GM12874 (cell line): ENCODE results near the gene SH3GL2.

ENCODE experiments used
- TF ChIP-seq, protein P1 (sequence below): IDR thresholded peaks from 2 replicates; pipeline ENCODE4 v1.5.1; 2011; ENCODE audit warnings: low read depth, mild to moderate bottlenecking, control low read depth, low read length, moderate library complexity; ENCODE audit not compliant: insufficient read depth

SH3GL2 gene

DNA sequence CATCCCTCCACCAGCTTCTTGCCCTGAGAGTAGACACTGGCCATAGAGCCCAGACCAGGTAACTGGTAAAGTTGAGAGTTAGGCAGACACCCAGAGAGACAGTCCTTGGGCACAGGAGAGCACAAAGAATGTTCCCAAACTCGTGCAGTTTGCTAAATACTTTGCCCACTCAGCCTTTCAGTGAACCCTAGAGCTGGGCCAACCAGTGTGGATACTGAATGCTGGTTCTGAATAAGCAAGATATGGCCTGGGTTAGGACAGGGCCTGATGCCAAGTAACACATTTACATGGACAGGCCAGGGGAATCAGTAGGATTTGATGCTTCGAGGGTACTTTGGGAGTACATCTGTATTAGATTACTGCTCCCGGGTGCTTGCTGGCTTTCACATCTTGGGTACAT lies 185.4 kb downstream of the SH3GL2 start:
- TF ChIP-seq, protein P1, sequence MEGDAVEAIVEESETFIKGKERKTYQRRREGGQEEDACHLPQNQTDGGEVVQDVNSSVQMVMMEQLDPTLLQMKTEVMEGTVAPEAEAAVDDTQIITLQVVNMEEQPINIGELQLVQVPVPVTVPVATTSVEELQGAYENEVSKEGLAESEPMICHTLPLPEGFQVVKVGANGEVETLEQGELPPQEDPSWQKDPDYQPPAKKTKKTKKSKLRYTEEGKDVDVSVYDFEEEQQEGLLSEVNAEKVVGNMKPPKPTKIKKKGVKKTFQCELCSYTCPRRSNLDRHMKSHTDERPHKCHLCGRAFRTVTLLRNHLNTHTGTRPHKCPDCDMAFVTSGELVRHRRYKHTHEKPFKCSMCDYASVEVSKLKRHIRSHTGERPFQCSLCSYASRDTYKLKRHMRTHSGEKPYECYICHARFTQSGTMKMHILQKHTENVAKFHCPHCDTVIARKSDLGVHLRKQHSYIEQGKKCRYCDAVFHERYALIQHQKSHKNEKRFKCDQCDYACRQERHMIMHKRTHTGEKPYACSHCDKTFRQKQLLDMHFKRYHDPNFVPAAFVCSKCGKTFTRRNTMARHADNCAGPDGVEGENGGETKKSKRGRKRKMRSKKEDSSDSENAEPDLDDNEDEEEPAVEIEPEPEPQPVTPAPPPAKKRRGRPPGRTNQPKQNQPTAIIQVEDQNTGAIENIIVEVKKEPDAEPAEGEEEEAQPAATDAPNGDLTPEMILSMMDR, result no peak

GRCh38 chr9:17772223-17772622 lies 193.4 kb downstream of the SH3GL2 start:
- TF ChIP-seq, protein P1, result no peak

DNA sequence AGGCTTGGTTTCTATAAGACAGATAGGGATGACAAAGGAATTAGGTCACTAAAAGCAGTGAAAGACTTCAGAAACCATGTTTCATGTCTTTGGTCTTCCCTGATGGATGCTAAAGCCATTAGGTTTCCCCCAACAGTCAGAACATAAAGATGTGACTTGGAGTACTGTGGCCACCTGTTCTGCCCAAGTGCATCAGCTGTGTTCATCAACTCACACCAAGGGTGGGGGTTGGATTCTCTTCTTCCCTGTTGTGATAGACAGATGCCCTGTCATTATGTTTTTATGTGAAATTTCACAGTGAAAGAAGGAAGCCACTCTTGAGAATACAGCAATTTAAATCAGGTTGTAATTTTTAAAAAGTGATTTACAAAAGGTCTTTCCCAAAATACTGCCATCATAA lies 196.8 kb downstream of the SH3GL2 start:
- TF ChIP-seq, protein P1, result no peak

- TF ChIP-seq, protein P1, result no peak
Observed at GRCh38 chr9:17776735-17777134, 197.9 kb downstream of the SH3GL2 start.

DNA sequence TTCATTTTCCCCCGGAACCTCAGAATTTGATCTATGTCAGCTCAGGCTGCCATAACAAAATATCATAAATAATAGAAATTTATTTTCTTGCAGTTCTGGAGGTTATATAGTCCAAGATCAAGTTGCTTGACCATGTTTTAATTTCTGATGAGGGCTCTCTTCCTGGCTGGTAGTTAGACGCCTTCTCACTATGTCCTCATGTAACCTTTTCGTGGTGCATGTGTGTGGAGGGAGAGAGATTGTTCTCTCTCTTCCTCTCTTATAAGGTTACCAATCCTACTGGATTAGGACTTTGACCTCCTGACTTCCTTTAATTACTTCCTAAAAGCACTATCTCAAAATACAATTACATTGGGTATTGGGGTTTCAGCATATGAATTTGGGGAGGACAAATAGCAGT lies 198.6 kb downstream of the SH3GL2 start:
- TF ChIP-seq, protein P1, result no peak

DNA sequence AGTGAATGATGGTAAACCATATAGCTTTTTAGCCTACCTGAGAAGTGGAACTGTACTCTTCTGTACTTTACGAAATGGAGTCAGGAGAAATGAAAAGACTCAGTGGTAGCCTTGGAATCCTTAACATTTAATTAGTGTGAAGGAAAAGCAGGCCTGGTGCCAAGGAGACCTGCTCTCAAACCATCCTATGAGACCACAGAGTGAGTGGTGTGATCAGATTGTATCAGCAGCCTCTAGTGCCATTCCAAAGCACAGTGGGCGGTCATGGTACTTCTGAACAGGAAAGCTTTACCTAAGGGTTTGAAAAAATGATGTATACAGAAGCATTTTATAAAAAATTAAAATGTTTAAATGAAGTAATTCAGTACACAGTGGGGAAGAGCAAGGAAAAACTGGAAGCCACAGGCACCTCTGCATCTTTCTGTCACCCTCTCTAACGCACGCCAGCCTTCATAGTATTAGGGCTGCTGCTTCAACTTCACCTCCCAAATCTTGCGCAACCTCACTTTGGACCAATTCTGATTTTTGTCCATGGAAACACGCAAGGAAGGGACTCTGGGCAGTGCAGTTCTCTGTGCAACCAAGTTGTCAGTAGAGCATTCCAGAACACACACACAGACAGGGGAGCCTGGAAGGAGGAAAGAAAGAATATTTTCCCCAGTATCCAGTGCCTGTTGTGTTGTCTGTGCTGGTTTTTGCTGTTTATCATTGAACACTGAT lies 203.7 kb downstream of the SH3GL2 start:
- TF ChIP-seq, protein P1, result no peak

GRCh38 chr9:17783227-17783626 lies 204.4 kb downstream of the SH3GL2 start:
- TF ChIP-seq, protein P1, result no peak

DNA sequence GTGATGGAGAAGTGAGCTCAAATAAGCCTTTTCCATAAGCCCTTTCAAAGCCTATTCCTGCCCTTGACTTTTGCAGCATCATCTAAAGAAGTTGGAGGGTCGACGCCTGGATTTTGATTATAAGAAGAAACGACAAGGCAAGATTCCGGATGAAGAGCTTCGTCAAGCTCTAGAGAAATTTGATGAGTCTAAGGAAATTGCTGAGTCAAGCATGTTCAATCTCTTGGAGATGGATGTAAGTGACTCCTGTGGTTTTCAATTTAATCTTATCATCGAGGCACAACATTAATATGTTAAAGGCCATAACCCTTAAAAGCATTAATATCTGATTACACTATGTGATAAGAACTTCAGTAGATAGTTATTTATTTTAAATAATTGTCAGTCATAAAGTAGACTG lies 210.4 kb downstream of the SH3GL2 start:
- TF ChIP-seq, protein P1, result no peak
